Keratinocyte (primary cell): ENCODE data around the gene PRKAR2B.

Experiments used
- EZH2 ChIP-seq: IDR thresholded peaks from one replicate; pipeline ENCODE4 v1.6.1; 2012; ENCODE audit warnings: inconsistent platforms, mild to moderate bottlenecking, low read length, moderate library complexity
- TF ChIP-seq, protein P1 (sequence below), 3 experiments: IDR thresholded peaks in 1 of 3; conservative IDR thresholded peaks in 1 of 3; optimal IDR thresholded peaks in 1 of 3; 2 replicates in 2 of 3; 3 replicates in 1 of 3; pipeline versions ENCODE3 to v1.5.1; 2011; ENCODE audit warnings: low read length in 3 of 3, mild to moderate bottlenecking in 3 of 3, moderate library complexity in 2 of 3, control low read depth in 1 of 3, inconsistent platforms in 1 of 3; ENCODE audit not compliant: insufficient read depth in 2 of 3; ENCODE audit errors: extremely low read depth in 1 of 3

DNA sequence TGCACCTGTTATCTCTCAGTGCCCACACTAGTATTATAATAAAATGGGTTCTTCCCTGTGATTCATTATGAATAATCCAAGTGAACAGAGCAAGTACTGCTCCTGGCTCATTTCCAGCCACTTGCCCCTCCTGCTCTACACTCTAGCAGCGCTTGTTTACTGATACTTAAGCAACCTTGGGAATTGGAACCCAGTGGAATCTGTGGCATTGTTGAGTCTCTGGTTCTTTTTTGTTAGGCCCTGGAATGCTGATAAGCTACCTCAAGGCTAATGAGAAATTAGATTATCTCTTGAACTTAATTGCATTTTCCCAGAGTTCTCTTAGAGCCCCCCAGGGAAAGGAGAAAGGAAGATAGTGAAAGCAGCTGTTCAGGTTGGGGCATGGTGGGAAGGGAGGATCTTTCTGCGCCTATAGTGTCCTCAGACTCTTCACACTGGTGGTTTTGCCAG lies 34.0 kb downstream of the PRKAR2B start:
- no peak for TF ChIP-seq EZH2
- TF ChIP-seq, protein P1, sequence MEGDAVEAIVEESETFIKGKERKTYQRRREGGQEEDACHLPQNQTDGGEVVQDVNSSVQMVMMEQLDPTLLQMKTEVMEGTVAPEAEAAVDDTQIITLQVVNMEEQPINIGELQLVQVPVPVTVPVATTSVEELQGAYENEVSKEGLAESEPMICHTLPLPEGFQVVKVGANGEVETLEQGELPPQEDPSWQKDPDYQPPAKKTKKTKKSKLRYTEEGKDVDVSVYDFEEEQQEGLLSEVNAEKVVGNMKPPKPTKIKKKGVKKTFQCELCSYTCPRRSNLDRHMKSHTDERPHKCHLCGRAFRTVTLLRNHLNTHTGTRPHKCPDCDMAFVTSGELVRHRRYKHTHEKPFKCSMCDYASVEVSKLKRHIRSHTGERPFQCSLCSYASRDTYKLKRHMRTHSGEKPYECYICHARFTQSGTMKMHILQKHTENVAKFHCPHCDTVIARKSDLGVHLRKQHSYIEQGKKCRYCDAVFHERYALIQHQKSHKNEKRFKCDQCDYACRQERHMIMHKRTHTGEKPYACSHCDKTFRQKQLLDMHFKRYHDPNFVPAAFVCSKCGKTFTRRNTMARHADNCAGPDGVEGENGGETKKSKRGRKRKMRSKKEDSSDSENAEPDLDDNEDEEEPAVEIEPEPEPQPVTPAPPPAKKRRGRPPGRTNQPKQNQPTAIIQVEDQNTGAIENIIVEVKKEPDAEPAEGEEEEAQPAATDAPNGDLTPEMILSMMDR (optimal IDR thresholded peaks at IDR 0.05 in 1 of 3, IDR thresholded peaks at IDR 0.05 in 1 of 3, conservative IDR thresholded peaks at IDR 0.05 in 1 of 3; ENCODE audit: extremely low read depth in 1 of 3, insufficient read depth in 2 of 3, low read length in 3 of 3), result no peak
